Hepatocyte (in vitro differentiated cells): ENCODE measurements around the gene SEMA5A. TPM values are rescaled to one million over a fixed set of nuclear protein-coding genes. Genes with fewer than 3 reads are reported as not detected.
"Not testable (repeated sequence)": the region's sequence is repeated elsewhere in the genome, so short reads cannot be mapped to it uniquely, and the experiment has no call there.

Experiments
- DNase-seq: peaks from one replicate; pipeline ENCODE4 v3.0.0-alpha.2; 2016; ENCODE audit warnings: low spot score
- H2AFZ ChIP-seq: fragments of 200-600 bp; sonication (generic); 2 replicates; pipeline ENCODE4 v1.6.0; 2016; ENCODE audit warnings: antibody characterized with exemption, mild to moderate bottlenecking
- H3K27ac ChIP-seq: fragments of 200-600 bp; sonication (generic); 2 replicates; pipeline ENCODE4 v1.5.1; 2016; ENCODE audit warnings: mild to moderate bottlenecking
- H3K27me3 ChIP-seq: fragments of 200-600 bp; sonication (generic); 2 replicates; pipeline ENCODE4 v1.6.1; 2016
- H3K36me3 ChIP-seq: fragments of 200-600 bp; sonication (generic); replicated peaks from 2 replicates; pipeline ENCODE4 v1.5.1; 2016; ENCODE audit warnings: low read depth; ENCODE audit not compliant: insufficient read depth
- H3K4me1 ChIP-seq: fragments of 200-600 bp; sonication (generic); 2 replicates; pipeline ENCODE4 v1.5.1; 2016; ENCODE audit warnings: mild to moderate bottlenecking, moderate library complexity; ENCODE audit not compliant: insufficient read depth
- H3K4me2 ChIP-seq: fragments of 200-600 bp; sonication (generic); 2 replicates; pipeline ENCODE4 v1.6.0; 2016
- H3K4me3 ChIP-seq: fragments of 200-600 bp; sonication (generic); 2 replicates; pipeline ENCODE4 v1.5.1; 2016; ENCODE audit warnings: mild to moderate bottlenecking
- H3K79me2 ChIP-seq: fragments of 200-600 bp; sonication (generic); 2 replicates; pipeline ENCODE4 v1.6.0; 2017; ENCODE audit warnings: mild to moderate bottlenecking
- H3K9me2 ChIP-seq: fragments of 200-600 bp; sonication (generic); replicated peaks from 2 replicates; pipeline ENCODE4 v1.6.0; 2017; ENCODE audit warnings: mild to moderate bottlenecking; ENCODE audit not compliant: insufficient read depth
- H3K9me3 ChIP-seq: fragments of 200-600 bp; sonication (generic); 2 replicates; pipeline ENCODE4 v1.5.1; 2016; ENCODE audit warnings: low read depth, mild to moderate bottlenecking
- H4K20me1 ChIP-seq: fragments of 200-600 bp; sonication (generic); 2 replicates; pipeline ENCODE4 v1.6.0; 2016; ENCODE audit warnings: mild to moderate bottlenecking; ENCODE audit not compliant: insufficient read depth, poor library complexity, severe bottlenecking
- EZH2 ChIP-seq: fragments of 200-600 bp; sonication (generic); IDR thresholded peaks from 2 replicates; pipeline ENCODE4 v1.6.1; 2016; ENCODE audit warnings: antibody characterized with exemption, mild to moderate bottlenecking, borderline replicate concordance
- EZH2phosphoT487 ChIP-seq: fragments of 200-600 bp; sonication (generic); IDR thresholded peaks from one replicate; pipeline ENCODE4 v1.6.1; 2018; ENCODE audit warnings: antibody characterized with exemption, mild to moderate bottlenecking, low read depth, moderate library complexity; ENCODE audit not compliant: unreplicated experiment, severe bottlenecking
- WGBS: methylation state at CpG from one replicate; pipeline ENCODE4 v1.1.6; 2016; ENCODE audit warnings: low lambda C conversion rate; ENCODE audit errors: missing lambda C conversion rate; 5-methylcytosine and 5-hydroxymethylcytosine counted together
- polyA plus RNA-seq: library from polyadenylated mRNA; unstranded; fragments of >200 nt; fragmentation: Nextera tagmentation; extraction: Ambion mirVana; gene quantifications from 2 replicates; pipeline ENCODE4 v1.2.1, GENCODE V29; 2016
- total RNA-seq: library from RNA; depleted of rRNA; stranded (reverse); fragments of >200 nt; gene quantifications from 2 replicates; pipeline ENCODE4 v1.2.3, GENCODE V29; 2014
- TF ChIP-seq, protein P1 (sequence below): fragments of 200-600 bp; sonication (generic); IDR thresholded peaks from 2 replicates; pipeline ENCODE4 v1.5.1; 2016; ENCODE audit warnings: antibody characterized with exemption, mild to moderate bottlenecking; ENCODE audit not compliant: poor library complexity

Gene SEMA5A
- total and polyA plus RNA-seq, 2 experiments from 2014 or later: 10.7 to 21.7 TPM

DNA sequence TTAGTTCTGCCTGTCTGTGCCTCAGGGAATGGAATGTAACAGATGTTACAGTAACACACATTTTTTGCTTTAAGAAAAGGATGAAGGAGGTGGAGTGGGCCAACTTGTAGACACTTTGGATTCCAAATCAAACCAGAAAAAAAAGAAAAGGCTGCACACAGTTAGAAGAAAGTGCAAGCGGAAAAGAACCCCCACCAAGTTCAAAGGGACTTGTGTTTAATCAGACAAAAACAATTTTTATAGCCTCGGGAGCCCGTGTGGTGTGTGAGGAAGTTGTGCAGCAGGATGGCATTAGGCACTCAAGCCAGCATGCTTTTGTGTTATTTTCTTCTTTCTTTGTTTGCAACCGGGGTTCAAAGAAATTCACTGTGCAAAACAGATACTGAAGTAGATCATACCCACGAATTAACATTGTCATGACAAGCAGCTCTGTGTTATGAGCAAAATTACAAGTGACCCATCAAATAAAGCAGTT is 189.5 kb downstream of the SEMA5A start:
- Histone ChIP-seq H3K36me3 (no peaks in the 10 kb centered on the region), H3K27ac (peak overlapping the region; percentile 53), H3K27me3 (no peaks in the 10 kb centered on the region), H3K9me3 (no peaks in the 10 kb centered on the region), H4K20me1 (no peaks in the 10 kb centered on the region), H3K9me2 (no peaks in the 10 kb centered on the region), H3K4me2 (peak overlapping the region; percentile 37), H2AFZ (no peak overlapping the region), H3K4me3 (no peak overlapping the region), H3K79me2 (no peaks in the 10 kb centered on the region), H3K4me1 (peaks cover 26% of the 10 kb centered on the region)
- 33% methylated on average over 5 of the region's 5 CpGs for WGBS
- no peak for TF ChIP-seq EZH2phosphoT487
- TF ChIP-seq, protein P1, sequence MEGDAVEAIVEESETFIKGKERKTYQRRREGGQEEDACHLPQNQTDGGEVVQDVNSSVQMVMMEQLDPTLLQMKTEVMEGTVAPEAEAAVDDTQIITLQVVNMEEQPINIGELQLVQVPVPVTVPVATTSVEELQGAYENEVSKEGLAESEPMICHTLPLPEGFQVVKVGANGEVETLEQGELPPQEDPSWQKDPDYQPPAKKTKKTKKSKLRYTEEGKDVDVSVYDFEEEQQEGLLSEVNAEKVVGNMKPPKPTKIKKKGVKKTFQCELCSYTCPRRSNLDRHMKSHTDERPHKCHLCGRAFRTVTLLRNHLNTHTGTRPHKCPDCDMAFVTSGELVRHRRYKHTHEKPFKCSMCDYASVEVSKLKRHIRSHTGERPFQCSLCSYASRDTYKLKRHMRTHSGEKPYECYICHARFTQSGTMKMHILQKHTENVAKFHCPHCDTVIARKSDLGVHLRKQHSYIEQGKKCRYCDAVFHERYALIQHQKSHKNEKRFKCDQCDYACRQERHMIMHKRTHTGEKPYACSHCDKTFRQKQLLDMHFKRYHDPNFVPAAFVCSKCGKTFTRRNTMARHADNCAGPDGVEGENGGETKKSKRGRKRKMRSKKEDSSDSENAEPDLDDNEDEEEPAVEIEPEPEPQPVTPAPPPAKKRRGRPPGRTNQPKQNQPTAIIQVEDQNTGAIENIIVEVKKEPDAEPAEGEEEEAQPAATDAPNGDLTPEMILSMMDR: no peak
- TF ChIP-seq EZH2: no peak
- no peak for DNase-seq

GRCh38 chr5:9354336-9355081 is 191.4 kb downstream of the SEMA5A start:
- no peak for DNase-seq
- peak overlapping the region; percentile 61 for H3K27ac ChIP-seq
- no peak overlapping the region for H2AFZ ChIP-seq
- H4K20me1 ChIP-seq: no peaks in the 10 kb centered on the region
- no peak overlapping the region for H3K4me2 ChIP-seq
- no peaks in the 10 kb centered on the region for H3K36me3 ChIP-seq
- no peaks in the 10 kb centered on the region for H3K9me3 ChIP-seq
- H3K9me2 ChIP-seq: no peaks in the 10 kb centered on the region
- no peaks in the 10 kb centered on the region for H3K79me2 ChIP-seq
- TF ChIP-seq EZH2 (no peak), EZH2phosphoT487 (no peak)
- TF ChIP-seq, protein P1: no peak
- H3K4me1 ChIP-seq: peaks cover 26% of the 10 kb centered on the region
- H3K27me3 ChIP-seq: no peaks in the 10 kb centered on the region
- WGBS: 65% methylated on average over 7 of the region's 7 CpGs
- H3K4me3 ChIP-seq: no peak overlapping the region

DNA sequence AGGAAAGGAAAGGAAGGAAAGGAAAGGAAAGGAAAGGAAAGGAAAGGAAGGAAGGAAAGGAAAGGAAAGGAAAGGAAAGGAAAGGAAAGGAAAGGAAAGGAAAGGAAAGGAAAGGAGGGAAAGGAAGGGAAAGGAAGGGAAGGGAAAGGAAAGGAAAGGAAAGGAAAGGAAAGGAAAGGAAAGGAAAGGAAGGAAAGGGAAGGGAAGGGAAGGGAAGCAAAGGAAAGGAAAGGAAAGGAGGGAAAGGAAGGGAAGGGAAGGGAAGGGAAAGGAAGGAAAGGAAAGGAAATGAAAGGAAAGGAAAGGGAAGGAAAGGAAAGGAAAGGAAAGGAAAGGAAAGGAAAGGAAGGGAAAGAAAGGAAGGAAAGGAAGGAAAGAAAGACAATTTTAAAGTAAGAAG is 192.8 kb downstream of the SEMA5A start:
- H3K9me3 ChIP-seq, H3K79me2 ChIP-seq, H3K4me2 ChIP-seq, H3K27ac ChIP-seq, H3K9me2 ChIP-seq, H3K27me3 ChIP-seq, DNase-seq, H3K36me3 ChIP-seq, H4K20me1 ChIP-seq, H2AFZ ChIP-seq, H3K4me3 ChIP-seq: not testable (repeated sequence)
- H3K4me1 ChIP-seq: peaks cover 33% of the 10 kb centered on the region

DNA sequence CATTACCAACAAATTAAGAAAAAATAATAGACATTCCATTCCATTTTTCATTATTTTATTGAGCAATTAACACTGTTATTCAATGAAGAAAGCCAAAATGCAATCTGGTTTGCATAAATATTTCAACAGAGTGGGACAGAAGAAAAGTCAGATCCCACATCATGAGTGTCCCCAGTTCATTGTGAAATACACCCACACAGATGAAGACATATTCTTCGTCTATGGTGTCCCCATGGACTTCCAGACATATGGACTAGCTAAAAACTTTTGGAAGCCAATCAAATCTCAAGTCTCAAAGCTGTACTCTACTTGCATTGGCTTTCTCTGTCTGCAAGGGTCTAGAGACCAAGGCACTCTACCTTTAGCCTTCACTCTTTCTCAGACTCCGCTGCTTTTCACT is 194.3 kb downstream of the SEMA5A start:
- no peaks in the 10 kb centered on the region for H3K9me2 ChIP-seq
- TF ChIP-seq EZH2 (no peak), EZH2phosphoT487 (no peak)
- TF ChIP-seq, protein P1: no peak
- H3K79me2 ChIP-seq: no peaks in the 10 kb centered on the region
- no peaks in the 10 kb centered on the region for H3K9me3 ChIP-seq
- H3K4me2 ChIP-seq: no peak overlapping the region
- DNase-seq: no peak
- H3K4me3 ChIP-seq: no peak overlapping the region
- H3K4me1 ChIP-seq: peaks cover 31% of the 10 kb centered on the region
- 92% methylated on average over 2 of the region's 2 CpGs for WGBS
- H3K27ac ChIP-seq: no peak overlapping the region
- H2AFZ ChIP-seq: no peak overlapping the region
- H4K20me1 ChIP-seq: no peaks in the 10 kb centered on the region
- H3K27me3 ChIP-seq: no peaks in the 10 kb centered on the region
- H3K36me3 ChIP-seq: no peaks in the 10 kb centered on the region
